ENCODE results near the gene MAGOH. TPM values are rescaled to one million over a fixed set of nuclear protein-coding genes. Genes with fewer than 3 reads are reported as not detected.

Gene MAGOH
- total RNA-seq, 1 donor from 2014 or later: 35.7 TPM

GRCh38 chr1:53210954-53211353 is 27.4 kb downstream of the MAGOH start:
- Histone ChIP-seq H3K36me3 (ENCODE audit: insufficient read depth, low read length) (peaks cover 50% of the 10 kb centered on the region), H3K9ac (ENCODE audit: low read length) (no peak overlapping the region), H3K27ac (ENCODE audit: low read depth, low read length) (no peak overlapping the region), H3K27me3 (ENCODE audit: insufficient read depth, low read length) (no peaks in the 10 kb centered on the region), H4K20me1 (ENCODE audit: insufficient read depth, low read length) (no peaks in the 10 kb centered on the region), H3K9me3 (ENCODE audit: insufficient read depth, low read depth, low read length) (peaks cover 8% of the 10 kb centered on the region), H3K4me3 (ENCODE audit: insufficient read depth, low read depth, low read length) (no peak overlapping the region), H3K79me2 (ENCODE audit: insufficient read depth, low read length) (no peaks in the 10 kb centered on the region), H3K4me1 (ENCODE audit: insufficient read depth, low read length) (no peaks in the 10 kb centered on the region), H2AFZ (ENCODE audit: low read depth, low read length) (no peak overlapping the region), H3K4me2 (ENCODE audit: low read length) (no peak overlapping the region)
- Mint-ChIP-seq H3K27ac (ENCODE audit: unreplicated experiment) (no peak overlapping the region), H3K4me3 (ENCODE audit: unreplicated experiment) (no peak overlapping the region), H3K36me3 (ENCODE audit: low read depth, unreplicated experiment) (peaks cover 32% of the 10 kb centered on the region), H3K27me3 (ENCODE audit: low read depth, unreplicated experiment) (no peaks in the 10 kb centered on the region), H3K9me3 (ENCODE audit: unreplicated experiment) (peaks cover 6% of the 10 kb centered on the region), H3K4me1 (ENCODE audit: low read depth, unreplicated experiment) (no peaks in the 10 kb centered on the region)
- TF ChIP-seq EZH2 (IDR thresholded peaks at IDR 0.05; ENCODE audit: insufficient read depth, low read length): no peak
- TF ChIP-seq CTCF (IDR thresholded peaks at IDR 0.05; ENCODE audit: insufficient read depth, low read depth, low read length): no peak
- FAIRE-seq: no peak
- no peak for DNase-seq (ENCODE audit: low read depth)

GRCh38 chr1:53210352-53210751 is 28.0 kb downstream of the MAGOH start:
- Mint-ChIP-seq H3K36me3 (ENCODE audit: low read depth, unreplicated experiment) (peaks cover 37% of the 10 kb centered on the region), H3K4me1 (ENCODE audit: low read depth, unreplicated experiment) (no peaks in the 10 kb centered on the region), H3K4me3 (ENCODE audit: unreplicated experiment) (no peak overlapping the region), H3K9me3 (ENCODE audit: unreplicated experiment) (peaks cover 6% of the 10 kb centered on the region), H3K27ac (ENCODE audit: unreplicated experiment) (no peak overlapping the region), H3K27me3 (ENCODE audit: low read depth, unreplicated experiment) (no peaks in the 10 kb centered on the region)
- no peak overlapping the region for H3K9ac ChIP-seq (ENCODE audit: low read length)
- no peak overlapping the region for H3K4me3 ChIP-seq (ENCODE audit: insufficient read depth, low read depth, low read length)
- H3K36me3 ChIP-seq (ENCODE audit: insufficient read depth, low read length): peaks cover 50% of the 10 kb centered on the region
- TF ChIP-seq CTCF (IDR thresholded peaks at IDR 0.05; ENCODE audit: insufficient read depth, low read depth, low read length) (no peak), EZH2 (IDR thresholded peaks at IDR 0.05; ENCODE audit: insufficient read depth, low read length) (no peak)
- no peaks in the 10 kb centered on the region for H3K79me2 ChIP-seq (ENCODE audit: insufficient read depth, low read length)
- H3K27me3 ChIP-seq (ENCODE audit: insufficient read depth, low read length): no peaks in the 10 kb centered on the region
- DNase-seq (ENCODE audit: low read depth) (no peak), FAIRE-seq (no peak)
- H4K20me1 ChIP-seq (ENCODE audit: insufficient read depth, low read length): no peaks in the 10 kb centered on the region
- no peak overlapping the region for H3K27ac ChIP-seq (ENCODE audit: low read depth, low read length)
- no peak overlapping the region for H3K4me2 ChIP-seq (ENCODE audit: low read length)
- H2AFZ ChIP-seq (ENCODE audit: low read depth, low read length): no peak overlapping the region
- peaks cover 10% of the 10 kb centered on the region for H3K9me3 ChIP-seq (ENCODE audit: insufficient read depth, low read depth, low read length)
- H3K4me1 ChIP-seq (ENCODE audit: insufficient read depth, low read length): no peaks in the 10 kb centered on the region

- peaks cover 50% of the 10 kb centered on the region for H3K36me3 Mint-ChIP-seq (ENCODE audit: low read depth, unreplicated experiment)
- DNase-seq (ENCODE audit: low read depth) (no peak), FAIRE-seq (no peak)
- no peaks in the 10 kb centered on the region for H3K27me3 ChIP-seq (ENCODE audit: insufficient read depth, low read length)
- no peak overlapping the region for H3K27ac ChIP-seq (ENCODE audit: low read depth, low read length)
- no peaks in the 10 kb centered on the region for H3K79me2 ChIP-seq (ENCODE audit: insufficient read depth, low read length)
- H3K4me3 Mint-ChIP-seq (ENCODE audit: unreplicated experiment): no peak overlapping the region
- no peak overlapping the region for H3K4me2 ChIP-seq (ENCODE audit: low read length)
- no peak for TF ChIP-seq EZH2 (IDR thresholded peaks at IDR 0.05; ENCODE audit: insufficient read depth, low read length)
- no peak for TF ChIP-seq CTCF (IDR thresholded peaks at IDR 0.05; ENCODE audit: insufficient read depth, low read depth, low read length)
- no peaks in the 10 kb centered on the region for H3K4me1 ChIP-seq (ENCODE audit: insufficient read depth, low read length)
- H3K27ac Mint-ChIP-seq (ENCODE audit: unreplicated experiment): no peak overlapping the region
- no peaks in the 10 kb centered on the region for H3K4me1 Mint-ChIP-seq (ENCODE audit: low read depth, unreplicated experiment)
- H3K36me3 ChIP-seq (ENCODE audit: insufficient read depth, low read length): peaks cover 39% of the 10 kb centered on the region
- H3K9ac ChIP-seq (ENCODE audit: low read length): no peak overlapping the region
- no peak overlapping the region for H2AFZ ChIP-seq (ENCODE audit: low read depth, low read length)
- H3K27me3 Mint-ChIP-seq (ENCODE audit: low read depth, unreplicated experiment): no peaks in the 10 kb centered on the region
- H3K4me3 ChIP-seq (ENCODE audit: insufficient read depth, low read depth, low read length): no peak overlapping the region
- peaks cover 11% of the 10 kb centered on the region for H3K9me3 Mint-ChIP-seq (ENCODE audit: unreplicated experiment)
- peaks cover 10% of the 10 kb centered on the region for H3K9me3 ChIP-seq (ENCODE audit: insufficient read depth, low read depth, low read length)
- H4K20me1 ChIP-seq (ENCODE audit: insufficient read depth, low read length): no peaks in the 10 kb centered on the region
Observed at GRCh38 chr1:53207726-53208125, 30.6 kb downstream of the MAGOH start.

Measured in astrocyte (in vitro differentiated cells and primary cell).